Measurements from ENCODE around the gene TMEM45A.

Gene TMEM45A

DNA sequence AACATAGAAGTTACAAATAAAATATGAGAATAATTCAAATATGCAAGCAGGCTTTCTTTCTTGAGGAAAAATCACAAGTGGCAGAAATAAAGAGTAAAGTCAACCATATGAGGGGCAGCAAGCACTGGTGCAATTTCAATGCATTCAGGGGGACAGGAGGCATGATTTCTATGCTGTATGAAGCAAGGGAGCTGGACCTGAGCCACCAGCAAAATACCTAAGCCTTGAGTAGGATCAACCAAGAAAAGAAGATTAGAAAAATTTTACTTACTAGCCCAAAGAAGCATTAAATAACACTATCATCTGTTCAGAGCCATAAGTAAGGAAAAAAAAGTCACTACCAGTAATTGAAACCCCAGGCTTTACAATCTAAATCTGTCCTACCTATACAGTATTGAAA is 123.3 kb downstream of the TMEM45A start:
- Mint-ChIP-seq H3K27ac (no peak overlapping the region), H3K4me1 (ENCODE audit: low read depth) (peaks cover 2% of the 10 kb centered on the region), H3K9me3 (no peaks in the 10 kb centered on the region), H3K4me3 (no peak overlapping the region), H3K27me3 (ENCODE audit: low read depth) (peaks cover 26% of the 10 kb centered on the region), H3K36me3 (ENCODE audit: low read depth) (no peaks in the 10 kb centered on the region)

DNA sequence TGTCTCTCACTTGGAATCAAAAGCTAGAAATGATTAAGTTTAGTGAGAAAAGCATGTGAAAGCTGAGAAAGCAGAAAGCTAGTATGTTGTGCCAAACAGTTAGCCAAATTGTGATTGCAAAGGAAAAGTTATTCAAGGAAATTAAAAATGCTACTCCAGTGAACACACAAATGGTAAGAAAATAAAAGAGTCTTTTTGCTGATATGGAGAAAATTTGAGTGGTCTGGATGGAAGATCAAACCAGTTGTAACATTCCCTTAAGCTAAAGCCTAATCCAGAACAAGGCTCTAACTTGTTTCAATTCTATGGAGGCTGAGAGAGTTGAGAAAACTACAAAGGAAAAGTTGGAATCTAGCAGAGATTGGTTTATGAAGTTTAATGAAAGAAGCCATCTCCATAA is 128.8 kb downstream of the TMEM45A start:
- H3K27ac Mint-ChIP-seq, result no peak overlapping the region
- H3K36me3 Mint-ChIP-seq (ENCODE audit: low read depth), result no peaks in the 10 kb centered on the region
- peaks cover 36% of the 10 kb centered on the region for H3K27me3 Mint-ChIP-seq (ENCODE audit: low read depth)
- H3K4me3 Mint-ChIP-seq, result no peak overlapping the region
- no peaks in the 10 kb centered on the region for H3K4me1 Mint-ChIP-seq (ENCODE audit: low read depth)
- no peaks in the 10 kb centered on the region for H3K9me3 Mint-ChIP-seq
